ENCODE measurements around the gene A2M.

Gene A2M

GRCh38 chr12:9071518-9071917 is 44.2 kb downstream of the A2M start:
- no peak for DNase-seq

- DNase-seq, result no peak
Measured at GRCh38 chr12:9070351-9070750, 45.4 kb downstream of the A2M start.

GRCh38 chr12:9068600-9068999 is 47.1 kb downstream of the A2M start:
- no peak for DNase-seq

GRCh38 chr12:9068086-9068485 is 47.6 kb downstream of the A2M start:
- DNase-seq, result no peak

GRCh38 chr12:9066755-9067423 is 48.8 kb downstream of the A2M start:
- no peak for DNase-seq

- DNase-seq, result no peak
Measured at GRCh38 chr12:9066183-9066623, 49.5 kb downstream of the A2M start.

- no peak for DNase-seq
Measured at GRCh38 chr12:9065607-9065856, 50.2 kb downstream of the A2M start.

- DNase-seq, result no peak
Measured at GRCh38 chr12:9064815-9065606, 50.7 kb downstream of the A2M start.

GRCh38 chr12:9064201-9064814 is 51.4 kb downstream of the A2M start:
- no peak for DNase-seq

GRCh38 chr12:9052610-9053009 is 63.1 kb downstream of the A2M start:
- DNase-seq, result no peak

- no peak for DNase-seq
Measured at GRCh38 chr12:9051158-9051550, 64.6 kb downstream of the A2M start.

GRCh38 chr12:9050521-9051157 is 65.1 kb downstream of the A2M start:
- DNase-seq, result no peak

- DNase-seq, result peak; percentile 16
Measured at GRCh38 chr12:9049520-9050133, 66.1 kb downstream of the A2M start.

GRCh38 chr12:9048930-9049329 is 66.8 kb downstream of the A2M start:
- DNase-seq, result no peak

GRCh38 chr12:9047105-9047504 is 68.6 kb downstream of the A2M start:
- DNase-seq, result no peak

GRCh38 chr12:9043766-9044165 is 72.0 kb downstream of the A2M start:
- no peak for DNase-seq

GRCh38 chr12:9041321-9041720 is 74.4 kb downstream of the A2M start:
- no peak for DNase-seq

- no peak for DNase-seq
Measured at GRCh38 chr12:9040484-9041186, 75.1 kb downstream of the A2M start.

GRCh38 chr12:9039397-9039977 is 76.2 kb downstream of the A2M start:
- DNase-seq, result peak; percentile 52

GRCh38 chr12:9037431-9037830 is 78.3 kb downstream of the A2M start:
- DNase-seq, result no peak

GRCh38 chr12:9036227-9036626 is 79.5 kb downstream of the A2M start:
- no peak for DNase-seq

GRCh38 chr12:9034095-9034494 is 81.6 kb downstream of the A2M start:
- DNase-seq, result no peak
